Measurements from ENCODE around the gene STXBP5. TPM values are rescaled to one million over a fixed set of nuclear protein-coding genes. Genes with fewer than 3 reads are reported as not detected.

STXBP5 gene
- total RNA-seq, 1 experiment from 2014 or later = 10.1 TPM

- intact Hi-C loops (cut with micrococcal nuclease; ENCODE audit: unreplicated experiment) = no loop called here
- no peaks in the 10 kb centered on the region for H3K27me3 Mint-ChIP-seq (ENCODE audit: unreplicated experiment)
- H3K4me1 Mint-ChIP-seq (ENCODE audit: low read depth, unreplicated experiment) = no peaks in the 10 kb centered on the region
- no peak overlapping the region for H3K4me3 Mint-ChIP-seq (ENCODE audit: low read depth, unreplicated experiment)
- no peak for TF ChIP-seq CTCF (IDR thresholded peaks at IDR 0.05; ENCODE audit: unreplicated experiment)
- H3K9me3 Mint-ChIP-seq (ENCODE audit: low read depth, unreplicated experiment) = no peaks in the 10 kb centered on the region
- no TSS peak for BruUV-seq (replicated peaks)
- no peak overlapping the region for H3K27ac Mint-ChIP-seq (ENCODE audit: unreplicated experiment)
- CTCF ChIA-PET = no interaction called here
- H3K36me3 Mint-ChIP-seq (ENCODE audit: insufficient read depth, unreplicated experiment) = no peaks in the 10 kb centered on the region
- DNase-seq = no peak
These were observed 62.6 kb downstream of the STXBP5 start for GRCh38 chr6:147266821-147267220.

- Mint-ChIP-seq H3K4me1 (ENCODE audit: low read depth, unreplicated experiment) (no peaks in the 10 kb centered on the region), H3K27ac (ENCODE audit: unreplicated experiment) (no peak overlapping the region), H3K36me3 (ENCODE audit: insufficient read depth, unreplicated experiment) (no peaks in the 10 kb centered on the region), H3K9me3 (ENCODE audit: low read depth, unreplicated experiment) (no peaks in the 10 kb centered on the region), H3K4me3 (ENCODE audit: low read depth, unreplicated experiment) (no peak overlapping the region), H3K27me3 (ENCODE audit: unreplicated experiment) (no peaks in the 10 kb centered on the region)
- intact Hi-C loops (cut with micrococcal nuclease; ENCODE audit: unreplicated experiment) = no loop called here
- no peak for DNase-seq
- CTCF ChIA-PET = no interaction called here
- no peak for TF ChIP-seq CTCF (IDR thresholded peaks at IDR 0.05; ENCODE audit: unreplicated experiment)
- no TSS peak for BruUV-seq (replicated peaks)
These were observed 63.4 kb downstream of the STXBP5 start for GRCh38 chr6:147267658-147268057.

GRCh38 chr6:147268254-147268653, 64.0 kb downstream of the STXBP5 start:
- Mint-ChIP-seq H3K27ac (ENCODE audit: unreplicated experiment) (no peak overlapping the region), H3K9me3 (ENCODE audit: low read depth, unreplicated experiment) (no peaks in the 10 kb centered on the region), H3K4me1 (ENCODE audit: low read depth, unreplicated experiment) (no peaks in the 10 kb centered on the region), H3K4me3 (ENCODE audit: low read depth, unreplicated experiment) (no peak overlapping the region), H3K36me3 (ENCODE audit: insufficient read depth, unreplicated experiment) (no peaks in the 10 kb centered on the region), H3K27me3 (ENCODE audit: unreplicated experiment) (no peaks in the 10 kb centered on the region)
- CTCF ChIA-PET = no interaction called here
- BruUV-seq (replicated peaks) = no TSS peak
- no peak for TF ChIP-seq CTCF (IDR thresholded peaks at IDR 0.05; ENCODE audit: unreplicated experiment)
- no peak for DNase-seq
- intact Hi-C loops (cut with micrococcal nuclease; ENCODE audit: unreplicated experiment) = no loop called here

- DNase-seq = no peak
These were observed 69.8 kb downstream of the STXBP5 start for GRCh38 chr6:147274012-147274411.

More at GRCh38 chr6:147274012-147274411, 69.8 kb downstream of the STXBP5 start:
- H3K36me3 Mint-ChIP-seq (ENCODE audit: insufficient read depth, unreplicated experiment) = no peaks in the 10 kb centered on the region
- H3K4me1 Mint-ChIP-seq (ENCODE audit: low read depth, unreplicated experiment) = no peaks in the 10 kb centered on the region
- H3K27me3 Mint-ChIP-seq (ENCODE audit: unreplicated experiment) = no peaks in the 10 kb centered on the region
- intact Hi-C loops (cut with micrococcal nuclease; ENCODE audit: unreplicated experiment) = no loop called here
- no TSS peak for BruUV-seq (replicated peaks)
- no peak overlapping the region for H3K27ac Mint-ChIP-seq (ENCODE audit: unreplicated experiment)
- H3K4me3 Mint-ChIP-seq (ENCODE audit: low read depth, unreplicated experiment) = no peak overlapping the region
- no peaks in the 10 kb centered on the region for H3K9me3 Mint-ChIP-seq (ENCODE audit: low read depth, unreplicated experiment)
- TF ChIP-seq CTCF (IDR thresholded peaks at IDR 0.05; ENCODE audit: unreplicated experiment) = no peak
- CTCF ChIA-PET = no interaction called here

All from Calu3 (cell line).